ENCODE data around the gene JMJD1C. TPM values are rescaled to one million over a fixed set of nuclear protein-coding genes. Genes with fewer than 3 reads are reported as not detected.
"Not testable (repeated sequence)": the region's sequence is repeated elsewhere in the genome, so short reads cannot be mapped to it uniquely, and the experiment has no call there.

Gene JMJD1C
- total RNA-seq, 2 donors from 2014 or later = 68.7 to 74.5 TPM

DNA sequence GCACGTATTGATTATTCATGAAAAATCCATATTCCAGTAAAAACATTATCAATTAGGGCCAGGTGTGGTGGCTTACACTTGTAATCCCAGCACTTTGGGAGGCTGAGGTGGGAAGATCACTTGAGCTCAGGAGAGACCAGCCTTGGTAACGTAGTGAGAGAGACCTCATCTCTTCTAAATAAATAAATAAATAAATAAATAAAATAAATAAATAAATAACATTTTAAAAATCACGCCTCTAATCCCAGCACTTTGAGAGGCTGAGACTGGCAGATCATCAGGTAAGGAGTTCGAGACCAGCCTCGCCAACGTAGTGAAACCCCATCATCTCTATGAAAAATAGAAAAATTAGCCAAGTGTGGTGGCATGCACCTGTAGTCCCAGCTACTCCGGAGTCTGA lies 300.5 kb downstream of the JMJD1C start:
- Mint-ChIP-seq H3K4me1 (peaks cover 8% of the 10 kb centered on the region), H3K36me3 (ENCODE audit: low read depth) (peaks cover 56% of the 10 kb centered on the region), H3K4me3 (no peak overlapping the region), H3K27ac (no peak overlapping the region), H3K27me3 (no peaks in the 10 kb centered on the region), H3K9me3 (no peaks in the 10 kb centered on the region)
- no peak for ATAC-seq (replicated peaks)

DNA sequence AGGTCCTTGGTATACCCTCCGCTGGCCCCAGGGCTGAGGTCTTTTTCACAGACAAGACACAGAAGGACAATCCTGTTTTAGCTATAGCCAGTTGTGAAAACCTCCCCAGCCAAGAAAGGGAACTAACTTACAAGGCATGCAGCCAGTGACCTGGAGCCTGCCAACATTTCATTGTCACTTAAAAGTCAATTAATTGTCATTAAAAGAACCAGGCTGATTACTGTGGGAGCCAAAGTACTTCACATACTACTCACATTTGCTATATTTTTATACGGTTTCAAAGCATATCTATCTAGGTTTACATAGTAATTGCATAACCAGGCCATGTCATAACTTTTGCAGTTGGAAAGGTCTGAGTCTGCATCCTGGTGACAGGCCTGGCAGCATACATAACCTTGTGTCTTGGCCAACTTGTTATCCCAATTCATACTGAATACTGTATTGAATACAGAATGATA lies 301.6 kb downstream of the JMJD1C start:
- Mint-ChIP-seq H3K27ac (peak overlapping the region; percentile 52), H3K4me3 (no peak overlapping the region), H3K27me3 (no peaks in the 10 kb centered on the region), H3K36me3 (ENCODE audit: low read depth) (peaks cover 46% of the 10 kb centered on the region), H3K9me3 (no peaks in the 10 kb centered on the region), H3K4me1 (peaks cover 8% of the 10 kb centered on the region)
- no peak for ATAC-seq (replicated peaks)

DNA sequence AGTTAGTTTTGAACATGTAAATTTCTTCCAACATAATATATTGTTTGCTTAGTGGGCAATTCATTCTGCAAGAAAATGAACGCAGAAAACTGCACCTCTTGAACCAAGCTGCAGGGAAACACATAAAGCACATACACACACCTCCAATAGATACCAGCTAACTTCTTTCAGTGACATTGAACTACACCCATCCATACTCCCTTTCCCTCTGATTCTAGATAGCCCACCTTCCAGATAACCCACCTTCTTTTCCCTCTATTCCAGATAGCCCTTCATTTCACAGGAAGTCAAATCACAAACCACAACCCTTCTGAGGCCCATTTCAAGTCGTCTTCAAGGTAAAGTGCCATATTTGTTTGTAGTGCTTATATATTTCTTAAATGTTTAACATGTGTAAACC lies 304.2 kb downstream of the JMJD1C start:
- Mint-ChIP-seq H3K36me3 (ENCODE audit: low read depth) (peaks cover 24% of the 10 kb centered on the region), H3K27me3 (no peaks in the 10 kb centered on the region), H3K4me1 (peaks cover 5% of the 10 kb centered on the region), H3K27ac (peak overlapping the region; percentile 2), H3K9me3 (no peaks in the 10 kb centered on the region), H3K4me3 (no peak overlapping the region)
- ATAC-seq (replicated peaks) = no peak

DNA sequence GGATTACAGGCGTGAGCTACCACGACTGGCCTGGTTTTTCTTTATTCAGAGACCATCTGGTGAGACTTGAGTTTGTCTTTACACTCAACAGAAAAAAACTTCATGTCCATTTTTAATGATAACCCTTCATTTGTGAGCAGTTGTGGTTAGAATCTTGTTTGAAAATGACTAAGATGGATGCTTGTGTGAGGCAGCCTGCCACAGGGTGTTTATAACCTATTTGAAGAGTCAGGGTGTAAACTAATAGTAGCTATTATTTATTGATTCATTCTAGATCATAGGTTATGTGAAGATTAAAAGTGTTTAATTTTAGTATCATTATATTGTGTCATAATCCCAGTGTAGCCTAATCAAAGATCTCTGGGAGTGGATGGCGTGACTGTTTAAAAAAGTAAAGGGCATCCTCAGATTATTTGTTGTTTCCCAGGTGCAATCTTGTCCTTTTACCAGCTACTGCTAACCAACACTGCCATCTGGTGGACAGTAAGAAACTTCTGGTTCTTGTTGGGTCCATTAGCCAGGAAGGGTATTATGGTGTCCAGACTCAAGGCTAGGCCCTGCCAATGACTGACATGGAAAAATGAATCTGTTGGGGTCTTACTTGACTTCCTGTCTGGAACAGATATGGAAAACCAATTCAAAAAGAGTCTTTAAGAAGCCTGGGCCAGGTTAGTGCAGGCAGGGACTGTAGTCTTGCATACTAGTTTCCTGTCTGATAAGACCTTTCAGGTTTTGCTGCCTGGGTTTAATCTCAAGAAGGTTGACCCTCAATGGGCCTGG lies 307.7 kb downstream of the JMJD1C start:
- H3K9me3 Mint-ChIP-seq = no peaks in the 10 kb centered on the region
- H3K4me3 Mint-ChIP-seq = no peak overlapping the region
- H3K27me3 Mint-ChIP-seq = no peaks in the 10 kb centered on the region
- no peak overlapping the region for H3K27ac Mint-ChIP-seq
- peaks cover 5% of the 10 kb centered on the region for H3K4me1 Mint-ChIP-seq
- peak; percentile 78 for ATAC-seq (replicated peaks)
- peaks cover 28% of the 10 kb centered on the region for H3K36me3 Mint-ChIP-seq (ENCODE audit: low read depth)

DNA sequence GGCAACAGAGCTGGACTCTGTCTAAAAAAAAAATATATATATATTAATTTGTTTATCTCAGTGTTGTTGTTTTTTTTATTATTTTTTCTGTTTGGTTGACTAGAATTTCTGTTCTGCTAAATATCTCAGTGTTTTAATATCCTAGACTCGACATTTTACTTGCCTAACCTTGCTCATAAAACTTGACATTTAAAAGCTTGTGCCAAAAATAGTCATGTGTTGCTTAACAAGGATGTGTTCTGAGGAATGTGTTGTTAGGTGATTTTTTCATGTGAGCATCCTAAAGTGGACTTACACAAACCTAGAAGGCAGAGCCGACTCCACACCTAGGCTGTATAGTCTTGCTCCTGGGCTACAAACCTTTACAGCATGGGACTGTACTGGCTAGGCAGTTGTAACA lies 309.5 kb downstream of the JMJD1C start:
- Mint-ChIP-seq H3K27me3 (no peaks in the 10 kb centered on the region), H3K4me1 (peaks cover 5% of the 10 kb centered on the region), H3K9me3 (no peaks in the 10 kb centered on the region), H3K27ac (no peak overlapping the region), H3K4me3 (no peak overlapping the region), H3K36me3 (ENCODE audit: low read depth) (peaks cover 46% of the 10 kb centered on the region)
- no peak for ATAC-seq (replicated peaks)

DNA sequence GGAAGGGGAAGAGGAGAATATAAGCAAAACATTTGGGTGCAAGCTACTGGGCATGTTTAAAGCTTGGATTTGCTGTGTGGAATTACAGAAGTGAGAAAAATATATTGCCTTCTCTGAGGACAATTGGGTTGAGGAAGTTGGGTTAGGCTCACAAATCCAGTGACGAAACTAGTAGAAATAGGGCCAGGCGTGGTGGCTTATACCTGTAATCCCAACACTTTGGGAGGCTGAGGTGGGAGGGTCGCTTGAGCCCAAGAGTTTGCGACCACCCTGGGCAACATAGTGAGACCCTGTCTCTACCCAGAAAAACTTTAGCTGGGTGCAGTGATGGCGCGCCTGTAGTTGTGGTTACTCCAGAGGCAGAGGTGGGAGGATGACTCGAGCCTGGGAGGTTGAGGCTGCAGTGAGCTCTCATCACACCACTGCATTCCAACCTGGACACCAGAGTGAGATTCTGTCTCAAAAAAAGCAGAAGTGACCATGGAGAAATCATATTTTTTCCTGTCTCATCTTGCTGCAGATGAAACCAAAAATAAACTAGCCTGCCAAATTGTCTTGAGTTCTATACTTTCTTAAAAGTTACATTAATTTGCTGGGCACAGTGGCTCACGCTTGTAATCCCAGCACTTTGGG lies 310.3 kb downstream of the JMJD1C start:
- Mint-ChIP-seq H3K4me1 (peaks cover 5% of the 10 kb centered on the region), H3K36me3 (ENCODE audit: low read depth) (peaks cover 52% of the 10 kb centered on the region), H3K27me3 (no peaks in the 10 kb centered on the region), H3K27ac (no peak overlapping the region), H3K4me3 (no peak overlapping the region), H3K9me3 (no peaks in the 10 kb centered on the region)
- ATAC-seq (replicated peaks) = no peak

DNA sequence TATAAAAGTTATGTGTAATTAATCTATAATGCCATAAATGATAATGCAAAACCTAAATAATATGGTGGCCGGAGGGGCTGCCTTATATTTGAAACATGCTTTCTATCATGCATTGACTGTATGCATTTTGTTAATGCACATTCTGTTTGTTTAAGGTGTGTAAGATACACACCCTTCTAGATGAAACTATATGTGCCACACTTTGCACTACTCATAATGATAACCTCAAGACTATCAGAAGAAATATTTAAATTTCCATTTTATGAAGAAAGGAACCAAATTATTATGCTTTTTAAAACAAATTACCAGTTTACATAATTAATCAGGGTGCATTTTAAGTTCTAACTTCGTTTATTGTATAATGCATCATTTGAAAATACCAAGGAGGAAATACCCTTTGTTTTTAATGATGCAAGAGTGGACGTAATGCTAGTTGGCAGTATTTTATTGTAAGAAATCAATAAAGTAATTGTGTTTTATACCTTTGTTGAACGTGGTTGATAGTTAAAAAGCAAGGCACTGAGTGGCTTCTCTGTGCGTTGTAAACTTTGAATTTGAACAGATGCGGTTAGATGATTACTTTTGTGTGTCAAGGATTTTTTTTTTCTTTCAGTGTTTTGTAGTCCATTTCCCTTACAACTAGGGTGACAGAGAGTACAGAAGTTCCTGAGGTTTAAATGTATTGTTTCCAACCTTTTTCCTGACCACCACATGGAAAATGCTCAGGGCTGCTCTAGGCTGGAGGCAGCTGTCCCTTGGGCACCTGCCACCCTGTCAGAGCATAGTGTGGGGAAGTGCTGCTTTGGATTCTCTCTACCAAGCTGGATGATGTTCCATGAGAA lies 311.0 kb downstream of the JMJD1C start:
- H3K4me3 Mint-ChIP-seq = no peak overlapping the region
- ATAC-seq (replicated peaks) = no peak
- no peaks in the 10 kb centered on the region for H3K9me3 Mint-ChIP-seq
- no peak overlapping the region for H3K27ac Mint-ChIP-seq
- no peaks in the 10 kb centered on the region for H3K27me3 Mint-ChIP-seq
- peaks cover 4% of the 10 kb centered on the region for H3K4me1 Mint-ChIP-seq
- peaks cover 59% of the 10 kb centered on the region for H3K36me3 Mint-ChIP-seq (ENCODE audit: low read depth)

DNA sequence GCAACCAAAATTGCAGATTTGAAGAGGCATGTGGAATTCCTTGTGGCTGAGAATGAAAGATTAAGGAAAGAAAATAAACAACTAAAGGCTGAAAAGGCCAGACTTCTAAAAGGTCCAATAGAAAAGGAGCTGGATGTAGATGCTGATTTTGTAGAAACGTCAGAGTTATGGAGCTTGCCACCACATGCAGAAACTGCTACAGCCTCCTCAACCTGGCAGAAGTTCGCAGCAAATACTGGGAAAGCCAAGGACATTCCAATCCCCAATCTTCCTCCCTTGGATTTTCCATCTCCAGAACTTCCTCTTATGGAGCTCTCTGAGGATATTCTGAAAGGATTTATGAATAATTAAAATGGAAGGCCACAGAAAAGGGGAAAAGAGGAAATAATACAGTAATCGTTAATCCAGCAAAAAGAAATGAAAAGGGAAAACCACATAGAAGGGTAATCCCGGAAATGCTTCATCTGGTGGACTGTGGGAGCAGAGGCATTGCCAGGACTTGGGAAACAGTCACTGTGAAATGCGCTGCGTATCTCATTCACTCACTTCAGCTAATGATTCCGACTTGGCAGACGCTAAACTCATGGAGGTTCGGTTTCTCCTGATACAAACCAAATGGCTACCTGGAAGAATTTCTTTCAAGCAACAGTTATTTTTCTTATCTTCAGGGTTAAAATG lies 311.8 kb downstream of the JMJD1C start:
- H3K4me3 Mint-ChIP-seq; H3K4me1 Mint-ChIP-seq; H3K27me3 Mint-ChIP-seq; H3K9me3 Mint-ChIP-seq; ATAC-seq (replicated peaks); H3K27ac Mint-ChIP-seq: not testable (repeated sequence)
- H3K36me3 Mint-ChIP-seq (ENCODE audit: low read depth) = peaks cover 66% of the 10 kb centered on the region

DNA sequence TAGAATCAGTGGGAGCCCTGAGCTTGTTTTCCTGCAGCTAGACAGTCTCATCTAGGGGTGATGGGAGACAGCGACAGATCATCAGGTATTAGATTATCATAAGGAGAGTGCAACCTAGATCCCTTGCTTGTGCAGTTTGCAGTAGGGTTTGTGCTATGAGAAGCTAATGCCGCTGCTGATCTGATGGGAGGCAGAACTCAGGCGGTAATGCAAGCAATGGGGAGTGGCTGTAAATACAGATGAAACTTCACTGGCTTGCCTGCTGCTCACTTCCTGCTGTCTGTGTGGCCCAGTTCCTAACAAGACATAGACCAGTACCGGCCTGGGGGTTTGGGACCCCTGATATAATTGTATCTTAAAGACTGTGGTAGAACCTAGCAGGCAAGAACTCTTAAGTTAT lies 315.0 kb downstream of the JMJD1C start:
- peak overlapping the region; percentile 46 for H3K27ac Mint-ChIP-seq
- H3K4me3 Mint-ChIP-seq = no peak overlapping the region
- no peaks in the 10 kb centered on the region for H3K9me3 Mint-ChIP-seq
- no peak for ATAC-seq (replicated peaks)
- H3K36me3 Mint-ChIP-seq (ENCODE audit: low read depth) = peaks cover 98% of the 10 kb centered on the region
- no peaks in the 10 kb centered on the region for H3K27me3 Mint-ChIP-seq
- H3K4me1 Mint-ChIP-seq = peaks cover 10% of the 10 kb centered on the region

DNA sequence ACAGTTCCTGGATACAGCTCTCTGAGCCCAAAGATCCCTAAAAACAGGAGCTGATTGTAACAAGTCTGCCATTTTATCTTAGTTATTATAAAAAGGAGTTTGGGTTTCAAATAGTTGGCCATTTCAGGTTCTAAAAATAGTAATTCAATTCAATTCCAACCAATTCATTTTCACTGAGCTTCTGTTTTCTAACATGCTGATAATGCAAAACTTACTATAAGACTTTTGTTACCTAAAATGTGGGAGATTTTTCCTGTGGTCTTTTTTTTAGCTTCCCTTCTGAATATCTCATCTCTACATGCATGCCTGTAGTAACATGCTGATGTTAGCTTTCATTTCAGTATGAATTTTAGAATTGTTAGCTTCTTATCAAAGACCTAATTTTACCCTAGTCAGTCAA lies 319.3 kb downstream of the JMJD1C start:
- H3K4me3 Mint-ChIP-seq = no peak overlapping the region
- H3K27me3 Mint-ChIP-seq = no peaks in the 10 kb centered on the region
- no peak overlapping the region for H3K27ac Mint-ChIP-seq
- no peak for ATAC-seq (replicated peaks)
- H3K9me3 Mint-ChIP-seq = no peaks in the 10 kb centered on the region
- peaks cover 65% of the 10 kb centered on the region for H3K36me3 Mint-ChIP-seq (ENCODE audit: low read depth)
- peaks cover 11% of the 10 kb centered on the region for H3K4me1 Mint-ChIP-seq

DNA sequence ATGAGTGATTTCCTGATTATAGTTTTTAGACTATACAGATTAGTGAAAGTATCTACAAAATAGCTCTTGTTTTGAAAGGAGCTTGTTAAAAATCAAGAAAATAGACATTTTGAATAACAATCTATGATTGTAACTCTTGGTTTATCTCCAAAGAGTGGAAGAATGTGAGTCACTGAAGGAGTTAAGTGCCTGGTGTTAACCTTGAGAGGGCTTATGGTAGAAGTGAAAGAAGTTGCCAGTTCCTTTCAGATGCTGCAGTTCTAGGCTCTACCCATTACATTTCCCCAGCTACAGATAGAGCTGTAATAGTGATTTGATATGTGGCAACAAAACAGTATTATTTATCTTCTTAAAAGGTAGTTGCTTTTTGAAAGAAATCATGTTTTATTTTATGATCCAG lies 320.0 kb downstream of the JMJD1C start:
- H3K4me3 Mint-ChIP-seq = no peak overlapping the region
- no peaks in the 10 kb centered on the region for H3K9me3 Mint-ChIP-seq
- peaks cover 65% of the 10 kb centered on the region for H3K36me3 Mint-ChIP-seq (ENCODE audit: low read depth)
- H3K4me1 Mint-ChIP-seq = peaks cover 11% of the 10 kb centered on the region
- H3K27me3 Mint-ChIP-seq = no peaks in the 10 kb centered on the region
- H3K27ac Mint-ChIP-seq = peak overlapping the region; percentile 48
- ATAC-seq (replicated peaks) = peak; percentile 65

DNA sequence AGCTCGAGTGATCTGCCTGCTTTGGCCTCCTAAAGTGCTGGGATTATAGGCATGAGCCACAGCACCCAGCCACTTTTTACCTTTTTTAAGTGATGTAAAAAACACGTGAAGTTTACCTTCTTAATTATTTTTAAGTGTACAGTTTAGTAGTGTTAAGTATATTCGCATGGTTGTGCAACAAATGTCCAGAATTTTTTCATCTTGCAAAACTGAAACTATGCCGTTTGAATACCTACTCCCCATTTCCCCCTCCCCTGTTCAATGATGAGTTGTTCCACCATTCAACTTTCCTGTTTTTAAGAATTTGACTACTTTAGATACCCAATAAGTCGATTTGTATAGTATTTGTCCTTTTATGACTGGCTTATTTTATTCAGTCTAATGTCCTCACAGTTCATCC lies 321.8 kb downstream of the JMJD1C start:
- Mint-ChIP-seq H3K9me3 (no peaks in the 10 kb centered on the region), H3K27me3 (no peaks in the 10 kb centered on the region), H3K4me1 (peaks cover 11% of the 10 kb centered on the region), H3K27ac (no peak overlapping the region), H3K4me3 (no peak overlapping the region), H3K36me3 (ENCODE audit: low read depth) (peaks cover 67% of the 10 kb centered on the region)
- ATAC-seq (replicated peaks) = no peak

DNA sequence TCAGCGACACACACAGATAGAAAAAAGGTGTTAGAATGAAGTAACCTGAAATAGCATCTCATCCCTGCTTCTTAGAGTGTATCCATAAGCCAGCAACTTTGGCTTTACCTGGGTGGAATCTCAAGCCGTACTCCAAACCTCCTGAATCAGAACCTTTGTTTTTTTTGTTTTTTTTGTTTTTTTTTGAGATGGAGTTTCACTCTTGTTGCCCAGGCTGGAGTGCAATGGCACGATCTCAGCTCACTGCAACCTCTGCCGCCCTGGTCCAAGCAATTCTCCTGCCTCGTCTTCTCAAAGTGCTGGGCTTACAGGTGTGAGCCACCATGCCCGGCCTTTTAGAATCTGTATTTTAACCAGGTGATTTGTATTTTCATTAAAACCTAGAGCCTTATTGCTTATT lies 323.6 kb downstream of the JMJD1C start:
- H3K36me3 Mint-ChIP-seq (ENCODE audit: low read depth) = peaks cover 59% of the 10 kb centered on the region
- no peak for ATAC-seq (replicated peaks)

DNA sequence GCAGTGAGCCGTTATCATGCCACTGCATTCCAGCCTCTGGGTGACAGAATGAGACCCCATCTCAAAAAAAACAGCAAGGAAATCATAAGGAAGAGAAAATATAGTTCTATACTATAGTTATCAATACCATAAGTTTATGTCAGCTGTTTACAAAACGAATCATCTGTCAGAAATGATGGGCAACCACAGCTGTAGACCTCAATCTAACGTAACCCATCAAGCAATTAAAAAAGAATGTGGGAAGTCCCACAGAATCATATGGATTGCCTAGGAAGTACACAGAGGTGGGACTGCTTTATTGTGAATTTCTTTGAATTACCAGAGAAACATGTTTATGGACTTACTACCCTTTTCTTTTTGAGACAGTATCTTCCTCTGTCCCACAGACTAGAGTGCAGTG lies 325.7 kb downstream of the JMJD1C start:
- no peak overlapping the region for H3K4me3 Mint-ChIP-seq
- no peak overlapping the region for H3K27ac Mint-ChIP-seq
- no peaks in the 10 kb centered on the region for H3K27me3 Mint-ChIP-seq
- peaks cover 51% of the 10 kb centered on the region for H3K36me3 Mint-ChIP-seq (ENCODE audit: low read depth)
- no peak for ATAC-seq (replicated peaks)
- no peaks in the 10 kb centered on the region for H3K9me3 Mint-ChIP-seq
- H3K4me1 Mint-ChIP-seq = peaks cover 16% of the 10 kb centered on the region

More for the DNA sequence above, 323.6 kb downstream of the JMJD1C start:
- no peak overlapping the region for H3K4me3 Mint-ChIP-seq
- peaks cover 16% of the 10 kb centered on the region for H3K4me1 Mint-ChIP-seq
- H3K9me3 Mint-ChIP-seq = no peaks in the 10 kb centered on the region
- no peaks in the 10 kb centered on the region for H3K27me3 Mint-ChIP-seq
- no peak overlapping the region for H3K27ac Mint-ChIP-seq

Data from activated T-helper 17 cell treated with anti-CD3 and anti-CD28 coated beads, Interleukin-2, amount 50 U/mL, for 72 hours (primary cell).